NCI-H226 (cell line): ENCODE measurements around the gene SHISA9.
"Not testable (repeated sequence)": the region's sequence is repeated elsewhere in the genome, so short reads cannot be mapped to it uniquely, and the experiment has no call there.

Experiments used
- DNase-seq: peaks from one replicate; pipeline ENCODE4 v3.0.0-alpha.2; 2015

Gene SHISA9

DNA sequence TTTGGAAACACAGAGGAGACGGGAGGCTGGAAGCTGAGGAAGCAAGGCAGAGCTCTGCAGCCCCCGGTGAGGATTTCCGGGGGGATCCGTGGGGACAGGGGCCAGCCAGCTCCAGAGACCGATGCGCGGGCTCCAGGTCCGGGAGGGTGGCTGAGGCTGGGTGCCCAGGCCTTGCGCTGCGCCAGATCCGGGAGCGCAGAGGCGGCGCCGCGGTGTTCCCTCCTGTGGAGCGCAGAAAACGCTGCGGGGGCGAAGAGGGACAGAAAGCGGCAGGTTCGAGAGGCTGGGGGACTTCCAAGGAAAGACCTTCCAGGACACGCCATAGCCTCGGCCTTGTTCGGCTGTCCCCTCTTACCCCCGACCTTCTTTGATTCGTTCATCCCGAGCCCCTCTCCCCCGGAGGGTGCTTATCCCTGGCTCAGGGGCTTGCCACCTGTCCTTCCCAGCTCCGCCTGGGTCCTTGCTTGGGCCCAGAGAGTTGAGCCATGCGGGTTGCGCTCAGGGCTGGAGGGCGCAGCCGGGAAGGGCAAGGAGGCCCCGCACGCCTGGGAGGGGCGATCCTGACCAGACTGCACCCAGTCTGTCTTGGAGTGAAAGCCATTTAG, 697 bp upstream of the SHISA9 start:
- no peak for DNase-seq

DNA sequence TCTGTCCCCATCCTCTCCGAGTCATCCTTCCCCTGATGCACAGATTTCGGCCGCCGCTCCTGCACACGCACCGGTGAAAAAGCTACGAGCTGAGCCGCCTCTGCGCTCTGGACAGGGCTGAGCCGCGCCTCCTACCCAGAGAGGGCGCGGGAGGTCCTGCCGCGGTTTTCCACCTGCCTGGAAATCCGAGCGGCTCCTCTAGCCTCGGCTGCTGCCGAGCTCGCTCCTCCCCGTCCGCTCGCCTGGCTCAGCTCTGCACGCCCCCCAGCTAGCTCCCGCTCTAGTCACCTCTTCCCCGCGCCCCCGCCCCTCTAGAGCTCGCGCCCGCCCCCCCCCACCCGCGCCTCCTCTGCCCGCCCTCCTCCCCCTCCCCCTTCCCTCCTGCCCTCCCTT, 198 bp upstream of the SHISA9 start:
- DNase-seq: no peak

DNA sequence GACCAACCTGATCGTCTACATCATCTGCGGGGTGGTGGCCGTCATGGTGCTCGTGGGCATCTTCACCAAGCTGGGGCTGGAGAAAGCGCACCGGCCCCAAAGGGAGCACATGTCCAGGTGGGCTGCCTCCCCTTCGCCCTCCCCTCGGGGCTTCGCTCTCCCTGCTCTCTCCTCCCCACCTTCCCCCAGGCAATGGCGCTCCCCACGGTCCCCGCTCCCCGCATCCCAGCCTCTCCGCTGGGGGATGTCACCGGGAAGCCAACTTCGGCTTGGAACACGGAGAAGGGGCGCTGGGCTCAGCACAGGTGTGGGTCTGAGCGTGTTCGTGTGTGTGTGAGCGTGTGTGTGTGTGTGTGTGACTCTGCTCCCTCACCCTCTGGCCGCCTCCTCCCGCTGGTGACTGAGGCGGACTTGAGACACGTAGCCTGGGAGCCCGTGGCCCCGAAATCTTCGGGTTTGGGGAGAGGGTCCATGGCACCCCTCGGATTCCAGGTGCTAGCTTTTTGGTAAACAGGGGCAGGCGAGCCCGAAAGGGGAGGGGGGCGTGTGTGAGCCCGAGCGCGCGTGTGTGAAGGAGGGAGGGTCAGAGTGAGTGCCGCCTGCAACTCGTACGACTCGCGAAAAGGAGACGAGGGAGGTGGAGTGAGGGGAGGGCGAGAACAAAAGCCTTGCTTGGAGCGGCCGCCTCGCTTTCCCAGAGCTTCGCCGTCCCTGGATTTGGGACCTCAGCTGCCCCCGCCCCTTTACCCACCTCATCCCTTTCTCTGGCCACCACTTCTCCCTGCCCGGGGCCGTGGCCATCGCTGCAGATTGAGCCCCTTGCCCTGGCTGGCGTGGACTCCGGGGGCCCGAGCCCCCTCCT, 1.3 kb downstream of the SHISA9 start:
- DNase-seq: no peak

DNA sequence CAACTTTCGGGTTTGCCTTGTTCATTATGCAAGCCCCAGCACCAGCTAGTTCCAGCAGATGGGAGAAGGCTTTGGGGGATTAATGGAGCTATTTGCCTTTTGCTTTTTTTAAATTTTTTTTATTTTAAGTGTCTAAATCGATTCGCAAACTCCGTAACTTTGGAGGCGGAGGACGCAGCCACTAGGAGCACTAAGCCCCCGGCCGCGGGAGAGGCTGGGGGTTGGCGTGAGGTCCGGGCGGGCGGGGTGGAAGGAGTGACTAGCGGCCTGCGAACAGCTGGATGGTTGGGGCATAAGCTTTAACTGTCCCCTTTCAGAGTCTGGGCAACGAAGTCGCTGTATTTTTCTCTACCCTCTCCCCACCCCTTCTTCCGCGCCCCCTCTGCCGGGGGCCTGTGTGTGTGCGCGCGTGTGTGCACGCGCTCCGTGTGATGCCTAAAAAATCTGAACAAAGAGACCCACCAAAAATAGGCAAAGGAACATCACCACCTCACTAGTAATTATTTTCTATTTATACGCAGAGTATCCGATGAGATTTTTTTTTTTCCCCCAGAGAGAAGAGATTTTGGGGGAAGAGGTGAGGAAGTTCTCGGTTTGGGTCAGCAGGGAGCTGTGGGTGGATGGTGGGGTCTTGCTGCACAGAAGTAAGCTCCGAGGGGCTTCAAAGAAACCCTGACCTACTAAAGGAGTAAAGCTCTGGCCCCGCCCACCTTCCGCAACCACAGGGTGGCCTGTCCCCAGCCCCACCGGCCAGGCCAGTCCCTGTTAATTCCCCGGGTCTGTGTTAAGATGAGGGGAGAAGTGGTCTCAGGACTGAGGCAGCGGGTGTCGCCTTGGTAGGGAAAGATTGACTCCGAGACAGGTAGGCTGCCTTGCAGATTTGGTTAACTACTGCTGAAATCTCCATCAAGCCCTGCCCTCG, 2.3 kb downstream of the SHISA9 start:
- DNase-seq: no peak

DNA sequence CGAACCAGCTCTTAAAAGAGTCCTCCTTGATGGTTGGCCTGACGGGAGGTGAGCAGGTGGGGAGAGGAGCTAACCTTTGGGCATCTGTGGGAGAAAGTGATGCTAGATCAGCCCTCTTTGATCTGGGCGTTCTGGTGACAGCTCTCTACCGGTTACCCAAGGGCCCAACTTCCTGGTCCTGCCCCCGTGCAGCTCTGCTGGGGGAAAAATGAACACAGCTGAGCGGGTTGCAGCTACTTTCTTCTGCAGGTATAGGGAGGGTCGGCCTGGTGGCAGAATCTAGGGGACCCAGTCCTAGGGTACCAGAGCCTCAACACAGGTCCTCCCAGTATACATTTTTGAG, 2.9 kb downstream of the SHISA9 start:
- DNase-seq: no peak

DNA sequence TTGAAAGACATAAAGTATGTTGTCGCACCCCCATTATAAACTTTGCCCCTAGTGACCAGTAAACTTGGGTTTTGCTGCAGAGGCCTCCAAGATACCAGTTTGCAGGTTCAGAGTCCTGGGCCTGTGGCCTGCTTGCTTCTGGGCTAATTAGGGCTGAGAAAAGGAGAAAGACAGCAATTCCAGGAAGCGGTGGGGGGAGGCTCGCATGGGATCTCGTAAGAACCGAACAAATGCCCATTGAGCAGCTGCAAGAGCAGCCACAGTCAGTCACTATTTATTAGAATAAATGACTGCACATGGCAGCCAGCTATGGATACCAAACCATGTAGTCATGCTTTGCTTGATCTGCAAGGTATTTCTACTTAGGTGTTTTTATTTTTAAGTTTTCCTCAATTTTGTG, 4.9 kb downstream of the SHISA9 start:
- no peak for DNase-seq

DNA sequence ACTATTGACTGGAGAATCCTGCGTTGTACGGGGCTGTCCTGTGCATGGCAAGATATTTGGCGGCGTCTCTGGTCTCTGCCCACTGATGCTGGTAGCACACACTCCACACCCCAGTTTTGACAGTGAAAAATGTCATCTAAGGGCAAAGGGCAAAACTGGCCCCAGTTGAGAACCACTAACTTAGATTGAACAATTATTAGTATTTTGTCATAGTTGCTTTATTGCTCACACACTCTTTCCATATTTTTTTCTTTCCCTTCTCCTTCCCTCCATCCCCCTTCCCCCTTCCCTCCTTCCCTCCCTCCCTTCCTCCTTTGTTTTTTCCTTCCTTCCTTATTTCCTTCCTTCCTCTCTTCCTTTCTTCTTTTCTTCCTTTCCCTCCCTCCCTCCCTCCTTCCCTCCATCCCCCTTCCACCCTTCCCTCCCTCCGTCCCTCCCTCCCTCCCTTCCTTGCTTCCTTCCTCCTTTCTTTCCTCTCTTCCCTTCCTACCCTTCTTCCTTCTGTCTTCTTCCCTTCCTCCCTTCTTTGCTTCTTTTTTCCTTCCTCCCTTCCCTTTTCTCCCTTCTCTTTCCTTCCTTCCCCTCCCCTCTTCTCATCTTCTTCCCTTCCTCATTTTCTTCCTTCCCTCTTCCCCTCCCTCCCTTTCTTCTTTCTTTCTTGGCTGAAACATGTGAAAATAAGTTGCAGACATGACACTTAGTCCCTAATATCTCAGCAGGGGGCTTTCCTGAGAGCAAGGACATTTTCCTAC, 5.5 kb downstream of the SHISA9 start:
- no peak for DNase-seq

DNA sequence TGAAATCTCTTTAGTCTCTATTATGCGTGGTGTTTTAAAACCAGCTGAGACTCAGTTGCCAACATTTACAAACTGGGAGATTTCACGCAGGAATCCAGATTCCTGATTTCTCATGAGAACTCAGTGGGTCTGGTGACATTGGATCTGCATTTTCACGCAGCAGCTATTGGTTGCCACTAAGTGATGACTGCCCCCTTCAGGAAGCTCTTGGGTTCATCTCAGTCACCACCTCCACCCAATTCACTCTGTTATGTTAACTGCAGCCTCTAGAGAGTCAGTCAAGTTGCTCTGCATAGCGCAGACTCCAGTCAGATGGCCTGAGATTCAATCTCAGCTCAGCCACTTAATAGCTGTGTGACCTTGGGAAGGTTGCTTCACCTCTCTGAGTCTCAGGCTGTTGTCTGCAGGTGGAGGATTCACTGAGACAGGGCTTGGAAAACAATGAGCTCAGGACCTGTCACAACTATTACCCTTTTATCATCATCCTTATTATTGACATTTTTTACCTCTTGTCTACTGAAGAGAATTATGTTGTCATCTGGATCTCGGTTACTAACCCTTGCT, 6.4 kb downstream of the SHISA9 start:
- DNase-seq: no peak

DNA sequence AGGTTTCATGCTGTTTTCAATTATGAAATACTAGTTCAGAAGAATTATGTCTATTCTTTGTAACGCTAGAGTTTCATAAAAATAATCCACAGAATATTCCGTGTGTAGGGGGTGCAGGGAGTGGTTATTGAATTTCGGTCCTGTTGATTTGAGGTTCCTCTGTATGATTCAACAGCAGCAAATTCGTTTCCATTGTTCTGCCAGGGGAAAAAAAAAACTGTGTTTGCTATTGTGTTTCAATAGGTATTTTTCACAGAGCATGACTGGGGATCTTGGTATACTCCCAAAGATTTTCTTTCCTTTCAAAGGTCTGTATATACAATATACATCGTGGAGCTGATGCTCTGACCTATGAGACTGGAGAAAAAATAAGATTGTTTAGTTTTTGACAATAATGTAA, 15.8 kb downstream of the SHISA9 start:
- DNase-seq: no peak

DNA sequence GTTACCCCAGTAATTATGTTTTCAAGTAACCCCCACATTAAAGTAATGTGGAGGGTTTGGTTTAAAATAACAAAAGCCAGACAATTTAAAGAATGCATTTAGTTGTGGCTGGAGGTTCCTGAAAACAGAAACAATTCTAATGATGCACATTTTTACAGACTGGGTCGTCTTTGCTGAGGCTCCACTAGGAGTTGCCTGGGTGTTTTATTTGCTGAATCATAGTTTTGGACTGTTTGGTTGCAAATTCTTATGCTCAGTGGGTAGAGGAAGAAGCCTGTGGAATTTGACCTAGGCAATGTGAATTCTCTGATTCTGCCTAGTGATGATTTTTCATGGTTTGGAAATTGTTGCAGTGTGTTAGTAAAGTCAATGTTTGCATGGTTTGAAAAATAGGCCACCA, 16.3 kb downstream of the SHISA9 start:
- no peak for DNase-seq

DNA sequence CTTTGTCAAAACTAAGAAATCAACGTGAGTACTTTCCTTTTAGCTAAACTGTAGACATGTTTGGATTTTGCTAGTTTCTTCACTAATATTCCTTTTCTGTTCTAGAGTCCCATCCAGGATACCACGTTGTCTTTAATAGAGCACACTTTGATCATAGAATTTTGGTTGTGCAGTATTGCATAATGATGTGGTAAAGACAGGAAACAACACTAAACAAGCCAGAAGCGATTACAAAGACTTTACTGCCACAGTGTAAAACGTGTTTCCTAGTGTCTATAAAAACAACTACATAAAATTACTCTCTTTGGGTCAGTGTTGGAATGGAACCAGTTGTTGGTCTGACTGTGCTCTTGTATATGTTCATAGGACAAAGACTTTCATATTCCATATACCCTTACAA, 19.3 kb downstream of the SHISA9 start:
- DNase-seq: no peak

DNA sequence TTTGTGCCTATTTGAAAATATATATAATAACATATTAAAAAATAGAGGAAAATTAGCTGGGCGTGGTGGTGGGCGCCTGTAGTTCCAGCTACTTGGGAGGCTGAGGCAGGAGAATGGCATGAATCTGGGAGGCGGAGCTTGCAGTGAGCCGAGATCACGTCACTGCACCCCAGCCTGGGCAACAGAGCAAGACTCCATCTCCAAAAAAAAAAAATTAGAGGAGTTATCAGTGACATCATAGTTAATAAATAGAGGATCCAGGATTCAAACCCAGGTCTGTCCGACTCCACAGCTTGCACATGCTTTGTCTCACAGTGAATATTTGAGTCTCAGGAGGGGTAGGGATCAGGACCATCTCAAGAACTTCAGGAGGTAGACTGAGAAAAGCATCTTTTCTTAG, 22.2 kb downstream of the SHISA9 start:
- not testable (repeated sequence) for DNase-seq

DNA sequence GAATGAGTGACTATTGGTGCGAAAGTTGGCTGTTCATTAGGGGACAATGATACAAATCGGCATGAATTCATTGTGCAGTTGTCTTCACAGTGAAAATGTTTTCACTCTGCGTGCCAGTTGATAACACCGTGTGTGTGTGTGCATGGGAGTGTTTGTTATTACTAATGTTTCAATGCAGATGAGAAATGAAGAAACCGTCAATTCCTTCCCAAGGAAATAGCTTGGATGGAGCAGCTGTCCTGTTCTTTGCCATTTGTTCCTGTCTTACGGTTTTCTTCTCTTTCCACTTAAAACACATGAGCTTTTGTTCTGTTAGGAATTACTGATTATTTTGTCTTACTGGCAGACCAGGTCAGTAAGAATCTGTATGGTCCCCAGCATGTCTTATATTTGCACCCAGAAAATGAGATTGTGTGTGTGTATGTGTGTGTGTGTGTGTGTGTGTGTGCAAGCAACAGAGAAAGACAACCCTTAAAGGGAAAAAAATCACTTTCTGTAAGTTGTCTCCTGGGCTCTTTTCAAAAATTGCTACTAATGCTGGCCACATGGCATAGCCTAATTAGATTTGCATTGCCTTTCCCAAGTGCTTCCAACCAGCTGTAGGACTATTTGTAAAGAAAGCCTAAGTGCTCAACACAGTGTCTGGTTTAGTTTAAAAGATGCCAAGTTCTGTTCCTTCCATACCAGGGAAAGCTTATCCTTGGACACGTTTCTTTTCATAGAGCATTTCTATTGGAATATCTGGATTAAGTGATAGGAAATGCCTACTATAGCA, 23.8 kb downstream of the SHISA9 start:
- no peak for DNase-seq

DNA sequence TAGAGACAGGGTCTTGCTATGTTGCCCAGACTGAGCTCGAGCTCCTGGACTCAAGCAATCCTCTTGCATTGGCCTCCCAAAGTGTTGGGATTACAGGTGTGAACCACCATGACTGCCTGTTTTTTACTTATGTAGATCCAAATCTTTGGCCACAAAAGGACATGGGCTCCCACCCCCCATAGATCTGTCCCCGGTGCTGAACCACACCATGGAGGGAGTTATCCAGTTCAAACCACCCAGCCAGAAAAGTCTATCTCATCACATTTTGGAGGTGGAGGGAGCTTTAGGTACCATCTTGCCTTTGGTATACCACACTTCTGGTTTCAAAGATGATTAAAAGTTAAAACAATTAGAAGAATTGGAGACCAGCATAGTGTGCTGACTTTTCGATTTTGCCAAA, 26.2 kb downstream of the SHISA9 start:
- no peak for DNase-seq

DNA sequence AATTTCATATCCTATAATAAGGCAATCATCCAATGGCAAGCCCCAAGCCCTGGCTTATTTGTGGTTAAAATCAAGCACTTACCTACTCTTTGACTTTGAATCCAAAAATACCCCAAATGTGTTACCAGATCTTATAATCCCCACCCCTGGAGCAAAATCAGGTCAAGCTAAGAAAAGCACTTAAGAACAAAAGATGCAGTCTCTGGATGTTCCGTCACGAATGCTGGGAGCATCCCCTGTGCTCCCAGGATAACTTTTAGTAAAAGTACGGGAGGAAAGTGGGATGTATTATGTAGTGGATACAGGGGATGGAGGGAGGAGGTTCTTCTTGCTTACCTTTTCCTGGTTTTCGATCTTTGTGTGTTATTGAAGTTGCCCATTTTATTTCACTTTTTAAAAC, 29.5 kb downstream of the SHISA9 start:
- DNase-seq: no peak

DNA sequence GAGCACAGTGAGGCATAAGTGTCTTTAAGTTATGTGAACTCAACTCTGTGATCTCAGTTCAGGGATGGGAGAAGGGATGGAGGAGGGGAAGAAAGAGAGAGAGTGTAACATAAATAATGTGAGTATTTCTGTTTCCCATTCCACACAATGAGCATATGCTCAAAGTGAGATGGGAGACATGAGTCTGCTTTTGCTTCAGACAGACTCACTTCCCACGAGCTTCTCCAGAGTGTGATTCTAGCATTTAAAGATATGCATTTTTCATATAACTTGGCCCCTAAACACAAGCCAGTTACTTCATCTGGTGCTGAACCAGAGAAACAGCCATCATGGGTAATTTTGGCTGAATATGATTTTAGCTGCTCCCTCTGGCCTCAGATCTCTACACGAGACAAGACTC, 35.0 kb downstream of the SHISA9 start:
- no peak for DNase-seq

DNA sequence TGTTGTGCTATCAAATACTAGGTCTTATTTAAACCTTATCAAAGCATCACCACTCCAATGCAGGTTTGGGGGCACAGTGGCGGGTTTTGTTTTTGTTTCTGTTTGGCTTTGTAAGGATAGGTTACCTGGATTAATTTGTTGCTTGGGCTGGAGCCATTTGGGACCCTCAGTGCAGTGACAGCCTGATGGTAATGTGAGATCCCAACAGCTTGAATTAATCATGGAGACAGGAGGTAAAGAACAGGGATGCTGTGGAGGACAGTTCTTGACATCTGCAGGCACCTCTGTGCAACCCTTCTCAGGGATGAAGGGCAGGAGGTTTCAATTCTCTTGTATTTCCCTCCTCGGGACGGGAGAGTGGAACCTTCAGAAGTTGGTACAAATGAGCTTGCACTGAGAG, 40.5 kb downstream of the SHISA9 start:
- DNase-seq: no peak

DNA sequence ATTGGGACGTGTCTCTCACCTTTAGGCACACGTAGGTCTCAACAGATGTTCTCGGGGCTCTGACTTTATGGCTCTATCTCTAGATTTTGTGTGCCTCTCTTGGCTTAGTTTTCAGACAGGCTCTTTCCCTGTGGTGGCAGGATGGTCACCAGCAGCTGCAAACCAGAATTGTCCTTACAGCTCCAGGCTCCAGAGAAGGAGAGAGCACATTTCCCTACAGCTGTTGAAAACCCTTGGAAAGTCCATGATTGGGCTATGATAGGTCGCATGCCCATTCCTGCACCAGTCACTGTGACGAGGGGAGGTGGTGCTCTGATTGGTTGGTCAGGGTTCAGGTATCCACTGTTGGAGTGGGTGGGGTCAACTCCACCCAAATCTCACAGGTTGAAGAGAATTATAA, 41.5 kb downstream of the SHISA9 start:
- DNase-seq: no peak

DNA sequence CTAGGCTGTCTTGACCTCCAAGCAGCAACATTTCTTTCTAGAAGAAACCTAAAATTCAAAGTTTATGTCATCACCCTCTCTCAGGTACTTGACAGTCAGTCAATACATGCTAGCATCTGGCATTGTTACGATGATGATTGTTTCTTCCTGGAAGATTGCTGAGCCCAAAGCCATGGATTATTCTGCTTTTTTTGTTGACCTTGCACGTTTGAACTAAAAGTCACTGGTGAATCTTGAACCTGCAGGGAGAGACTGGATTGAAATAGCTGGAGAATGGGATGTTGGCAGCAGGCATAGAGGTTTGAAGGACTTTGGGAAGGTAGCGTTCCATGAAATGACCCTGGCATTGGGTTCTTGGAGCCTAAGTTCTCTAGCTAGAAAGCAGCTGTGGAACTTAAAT, 42.9 kb downstream of the SHISA9 start:
- no peak for DNase-seq

DNA sequence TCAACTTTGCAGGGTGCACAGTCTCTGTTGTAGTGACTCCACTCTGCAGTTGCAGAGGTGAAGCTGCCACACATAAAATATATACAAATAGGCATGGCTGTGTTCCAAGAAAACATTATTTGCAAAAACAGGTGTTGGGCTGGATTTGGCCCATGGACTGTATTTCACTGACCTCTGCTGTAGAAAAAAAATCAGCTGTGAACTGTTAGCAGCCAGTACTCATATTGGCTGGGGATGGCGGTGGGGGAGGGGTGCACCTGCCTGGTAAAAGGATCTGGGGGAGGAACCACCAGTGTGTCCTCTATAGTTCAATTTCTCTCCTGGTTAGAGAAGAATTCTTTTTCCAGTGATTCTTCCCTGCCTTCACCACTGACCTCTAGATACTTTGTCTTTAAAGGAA, 50.0 kb downstream of the SHISA9 start:
- no peak for DNase-seq

DNA sequence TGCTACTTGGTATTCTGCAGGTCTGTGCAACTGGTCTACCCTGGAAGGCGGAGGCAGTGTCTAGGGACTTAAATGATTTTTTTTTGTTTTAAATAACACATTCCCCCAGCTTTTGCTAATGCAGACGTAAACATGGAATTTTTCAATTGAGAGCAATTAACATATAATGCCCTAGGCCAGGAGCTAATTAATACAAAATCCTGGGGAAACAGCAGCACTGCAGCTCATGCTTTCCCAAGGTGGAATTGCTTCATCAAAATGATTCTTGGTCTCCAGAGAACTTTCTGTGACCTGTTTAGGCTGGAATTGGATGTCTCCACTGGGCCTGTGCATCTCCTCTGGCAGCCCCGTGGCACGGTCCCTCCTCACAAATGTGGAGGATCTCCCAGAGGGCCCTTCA, 50.6 kb downstream of the SHISA9 start:
- no peak for DNase-seq

DNA sequence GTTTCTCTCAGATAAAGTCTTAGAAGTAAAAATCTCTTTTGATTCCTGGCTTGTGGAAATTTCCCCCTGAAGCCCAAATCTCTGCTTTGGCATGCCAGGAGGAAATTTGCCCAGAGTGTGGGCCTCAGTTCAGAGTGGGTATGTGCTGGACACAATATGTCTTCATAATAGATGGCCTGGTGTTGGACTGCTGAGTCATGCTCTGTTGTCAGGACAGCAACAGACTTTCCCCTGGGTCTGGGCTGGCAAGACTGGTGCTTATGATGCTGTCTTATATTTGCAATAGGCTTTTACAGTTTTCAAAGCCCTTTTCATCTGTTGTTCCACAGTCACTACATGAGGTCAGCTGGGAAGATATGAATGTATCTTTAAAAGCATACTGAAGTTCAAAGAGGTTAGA, 57.0 kb downstream of the SHISA9 start:
- no peak for DNase-seq
